ENCODE measurements around the gene ALKBH4. TPM values are rescaled to one million over a fixed set of nuclear protein-coding genes. Genes with fewer than 3 reads are reported as not detected.
A peak's percentile ranks its signal among the peaks of the same experiment; 100 is the strongest.

Gene ALKBH4
- total and polyA plus RNA-seq, 2 of the 4 experiments (the other 2 are of a cell fraction), result 6.1 to 7.4 TPM

DNA sequence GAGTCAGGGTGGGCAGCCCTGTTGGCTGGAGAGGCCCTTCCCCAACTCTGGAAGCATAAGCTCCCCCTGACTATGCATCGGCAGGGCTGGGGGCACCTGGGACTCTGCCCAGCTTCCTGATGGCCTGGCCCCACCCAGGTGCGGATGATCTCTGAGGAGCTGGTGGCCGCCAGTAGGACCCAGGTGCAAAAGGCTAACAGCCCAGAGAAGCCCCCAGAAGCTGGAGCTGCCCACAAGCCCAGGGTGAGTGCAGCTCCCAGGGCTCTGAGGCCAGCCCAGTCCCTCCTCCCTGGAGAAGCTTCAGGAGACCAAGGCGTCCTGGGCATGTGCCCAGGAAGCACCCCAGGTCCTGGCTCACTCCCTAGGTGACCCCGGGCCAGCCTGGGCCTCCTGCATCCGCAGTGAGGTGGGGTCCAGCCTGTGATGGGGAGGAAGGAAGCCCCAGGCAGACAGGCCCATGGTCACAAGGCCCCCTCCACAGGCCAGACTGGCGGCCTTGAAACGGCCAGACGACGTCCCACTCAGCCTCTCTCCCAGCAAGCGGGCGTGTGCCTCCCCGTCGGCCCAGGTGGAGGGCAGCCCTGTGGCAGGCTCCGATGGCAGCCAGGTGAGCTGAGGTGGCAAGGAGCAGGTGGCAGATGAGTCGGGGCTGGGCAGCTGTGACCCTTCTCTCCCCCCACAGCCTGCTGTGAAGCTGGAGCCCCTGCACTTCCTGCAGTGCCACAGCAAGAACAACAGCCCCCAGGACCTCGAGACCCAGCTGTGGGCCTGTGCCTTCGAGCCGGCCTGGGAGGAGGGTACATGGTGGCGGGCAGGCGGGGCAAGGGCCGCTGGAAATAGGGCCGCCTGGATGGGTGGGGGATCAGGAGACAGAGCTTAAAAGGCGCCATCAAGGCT lies 3.2 kb upstream of the ALKBH4 start:
- Histone ChIP-seq H3K4me3 (ENCODE audit: insufficient read depth, low read depth, low read length) (no peak overlapping the region), H3K4me2 (ENCODE audit: low read depth, low read length) (no peak overlapping the region), H3K4ac (ENCODE audit: low read depth, low read length) (no peak overlapping the region), H2AK5ac (ENCODE audit: low read depth, low read length) (0 out of 2 replicates have a peak overlapping the region, but pooled peaks have one; percentile 47), H4K20me1 (ENCODE audit: insufficient read depth, low read length) (peaks cover 11% of the 10 kb centered on the region), H4K91ac (ENCODE audit: insufficient read depth, low read depth, low read length) (no peak overlapping the region), H3K4me1 (ENCODE audit: control insufficient read depth, insufficient read depth, low read length) (peaks cover 6% of the 10 kb centered on the region), H2AK9ac (replicated peaks; ENCODE audit: low read depth, low read length, poor library complexity) (no peak overlapping the region), H4K8ac (ENCODE audit: low read depth in 2 of 2, low read length in 2 of 2) (no peak overlapping the region), H2AFZ (replicated peaks; ENCODE audit: low read length, poor library complexity) (no peak overlapping the region), H2BK15ac (ENCODE audit: low read depth, low read length) (no peak overlapping the region), H3K79me1 (ENCODE audit: low read depth in 1 of 2, low read length in 2 of 2) (peaks cover 21 to 47% of the 10 kb centered on the region in 2 experiments), H3K56ac (ENCODE audit: extremely low read depth, insufficient read depth, low read length) (no peak overlapping the region), H3K14ac (replicated peaks; ENCODE audit: low read depth, low read length) (no peak overlapping the region), H3K27ac (ENCODE audit: insufficient read depth, low read length) (no peak overlapping the region), H3K27me3 (ENCODE audit: control insufficient read depth, insufficient read depth, low read length) (no peaks in the 10 kb centered on the region), H3K23ac (ENCODE audit: low read depth, low read length) (no peak overlapping the region), H3K9ac (ENCODE audit: low read depth, low read length) (no peak overlapping the region), H2BK120ac (ENCODE audit: low read depth, low read length) (no peak overlapping the region), H2BK5ac (ENCODE audit: low read depth, low read length, poor library complexity, severe bottlenecking) (no peak overlapping the region), H2BK20ac (ENCODE audit: low read depth, low read length) (no peak overlapping the region), H3K9me1 (ENCODE audit: insufficient read depth, low read length) (peaks cover 14% of the 10 kb centered on the region), H3K36me3 (ENCODE audit: control insufficient read depth, insufficient read depth, low read length) (peaks cover 30% of the 10 kb centered on the region), H4K5ac (ENCODE audit: low read depth, low read length) (no peak overlapping the region), H3K9me3 (ENCODE audit: control insufficient read depth, insufficient read depth, low read length) (no peaks in the 10 kb centered on the region), H3K18ac (ENCODE audit: low read depth, low read length) (no peak overlapping the region)
- ATAC-seq (ENCODE audit: low read depth) (no peak), DNase-seq (no peak)
- dilution Hi-C loops (cut with HindIII; ENCODE audit: low sequenced_read_pairs, unreplicated experiment), result no loop called here
- ChIA-PET CTCF (interaction anchor here (0.6 to 1.3 kb wide), 4 partner anchors 10 to 1626 kb away, joined by 3 to 7 read pairs (median 5); no protein-coding TSS in a partner anchor), POLR2A (ENCODE audit: unreplicated experiment) (no interaction called here)
- BruUV-seq (replicated peaks), result no TSS peak
- in situ Hi-C loops (cut with MboI; ENCODE audit: low sequenced_read_pairs), result no loop called here
- 100% methylated on average over 6 of the region's 24 CpGs; no CpG with 5 or more reads in 1 of the 2 experiments for WGBS, 2 experiments (ENCODE audit: extremely low coverage in 2 of 2, insufficient read length in 1 of 2)
- intact Hi-C loops (cut with micrococcal nuclease), result no loop called here
- TF ChIP-seq NFE2L2 (IDR thresholded peaks at IDR 0.05; ENCODE audit: low read depth, low read length) (no peak), RFX5 (IDR thresholded peaks at IDR 0.05; ENCODE audit: low read depth, low read length) (no peak), MAZ (IDR thresholded peaks at IDR 0.05; ENCODE audit: borderline replicate concordance, low read depth, low read length) (no peak), RCOR1 (IDR thresholded peaks at IDR 0.05; ENCODE audit: insufficient replicate concordance, low read length) (no peak)
- TF ChIP-seq, protein P1, sequence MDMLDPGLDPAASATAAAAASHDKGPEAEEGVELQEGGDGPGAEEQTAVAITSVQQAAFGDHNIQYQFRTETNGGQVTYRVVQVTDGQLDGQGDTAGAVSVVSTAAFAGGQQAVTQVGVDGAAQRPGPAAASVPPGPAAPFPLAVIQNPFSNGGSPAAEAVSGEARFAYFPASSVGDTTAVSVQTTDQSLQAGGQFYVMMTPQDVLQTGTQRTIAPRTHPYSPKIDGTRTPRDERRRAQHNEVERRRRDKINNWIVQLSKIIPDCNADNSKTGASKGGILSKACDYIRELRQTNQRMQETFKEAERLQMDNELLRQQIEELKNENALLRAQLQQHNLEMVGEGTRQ (IDR thresholded peaks at IDR 0.05; ENCODE audit: low read depth, low read length), result no peak
